ENCODE measurements around the gene LTF.

LTF gene

GRCh38 chr3:46483825-46484224 is 19.1 kb upstream of the LTF start:
- TF ChIP-seq CTCF (IDR thresholded peaks at IDR 0.05; ENCODE audit: control insufficient read depth, extremely low read depth, insufficient read depth), result no peak
- no peak for DNase-seq (ENCODE audit: low read depth)
- no peak overlapping the region for H3K4me3 ChIP-seq (ENCODE audit: low read depth, low read length)

GRCh38 chr3:46482632-46483350 is 18.1 kb upstream of the LTF start:
- TF ChIP-seq CTCF (IDR thresholded peaks at IDR 0.05; ENCODE audit: control insufficient read depth, extremely low read depth, insufficient read depth), result no peak

GRCh38 chr3:46481636-46482035 is 16.9 kb upstream of the LTF start:
- no peak for TF ChIP-seq CTCF (IDR thresholded peaks at IDR 0.05; ENCODE audit: control insufficient read depth, extremely low read depth, insufficient read depth)
- H3K4me3 ChIP-seq (ENCODE audit: low read depth, low read length), result no peak overlapping the region
- DNase-seq (ENCODE audit: low read depth), result no peak

More at GRCh38 chr3:46482632-46483350, 18.1 kb upstream of the LTF start:
- DNase-seq (ENCODE audit: low read depth), result no peak
- H3K4me3 ChIP-seq (ENCODE audit: low read depth, low read length), result no peak overlapping the region

GRCh38 chr3:46480491-46481195 is 15.9 kb upstream of the LTF start:
- no peak for DNase-seq (ENCODE audit: low read depth)
- TF ChIP-seq CTCF (IDR thresholded peaks at IDR 0.05; ENCODE audit: control insufficient read depth, extremely low read depth, insufficient read depth), result no peak

GRCh38 chr3:46479696-46480095 is 15.0 kb upstream of the LTF start:
- no peak for DNase-seq (ENCODE audit: low read depth)
- no peak overlapping the region for H3K4me3 ChIP-seq (ENCODE audit: low read depth, low read length)
- TF ChIP-seq CTCF (IDR thresholded peaks at IDR 0.05; ENCODE audit: control insufficient read depth, extremely low read depth, insufficient read depth), result no peak

More at GRCh38 chr3:46480491-46481195, 15.9 kb upstream of the LTF start:
- H3K4me3 ChIP-seq (ENCODE audit: low read depth, low read length), result no peak overlapping the region

GRCh38 chr3:46479021-46479420 is 14.3 kb upstream of the LTF start:
- no peak for DNase-seq (ENCODE audit: low read depth)
- no peak for TF ChIP-seq CTCF (IDR thresholded peaks at IDR 0.05; ENCODE audit: control insufficient read depth, extremely low read depth, insufficient read depth)
- no peak overlapping the region for H3K4me3 ChIP-seq (ENCODE audit: low read depth, low read length)

All from LNCaP clone FGC (cell line).